Fibroblast of lung (primary cell): Measurements from ENCODE around the gene GALNT1.

Source experiments
- EZH2 ChIP-seq: IDR thresholded peaks from 2 replicates; pipeline ENCODE4 v1.5.1; 2012; ENCODE audit warnings: low read length, control low read depth, mild to moderate bottlenecking; ENCODE audit errors: missing control alignments
- TF ChIP-seq, protein P1 (sequence below), 2 donors: IDR thresholded peaks in 1 of 2; conservative IDR thresholded peaks in 1 of 2; 1 replicate in 1 of 2; 2 replicates in 1 of 2; pipeline ENCODE4 v1.5.1; 2011 to 2012; ENCODE audit warnings: low read length in 2 of 2, control low read depth in 1 of 2, inconsistent platforms in 1 of 2, low read depth in 1 of 2, mild to moderate bottlenecking in 1 of 2

- TF ChIP-seq EZH2 = no peak
- TF ChIP-seq, protein P1, sequence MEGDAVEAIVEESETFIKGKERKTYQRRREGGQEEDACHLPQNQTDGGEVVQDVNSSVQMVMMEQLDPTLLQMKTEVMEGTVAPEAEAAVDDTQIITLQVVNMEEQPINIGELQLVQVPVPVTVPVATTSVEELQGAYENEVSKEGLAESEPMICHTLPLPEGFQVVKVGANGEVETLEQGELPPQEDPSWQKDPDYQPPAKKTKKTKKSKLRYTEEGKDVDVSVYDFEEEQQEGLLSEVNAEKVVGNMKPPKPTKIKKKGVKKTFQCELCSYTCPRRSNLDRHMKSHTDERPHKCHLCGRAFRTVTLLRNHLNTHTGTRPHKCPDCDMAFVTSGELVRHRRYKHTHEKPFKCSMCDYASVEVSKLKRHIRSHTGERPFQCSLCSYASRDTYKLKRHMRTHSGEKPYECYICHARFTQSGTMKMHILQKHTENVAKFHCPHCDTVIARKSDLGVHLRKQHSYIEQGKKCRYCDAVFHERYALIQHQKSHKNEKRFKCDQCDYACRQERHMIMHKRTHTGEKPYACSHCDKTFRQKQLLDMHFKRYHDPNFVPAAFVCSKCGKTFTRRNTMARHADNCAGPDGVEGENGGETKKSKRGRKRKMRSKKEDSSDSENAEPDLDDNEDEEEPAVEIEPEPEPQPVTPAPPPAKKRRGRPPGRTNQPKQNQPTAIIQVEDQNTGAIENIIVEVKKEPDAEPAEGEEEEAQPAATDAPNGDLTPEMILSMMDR (conservative IDR thresholded peaks at IDR 0.05 in 1 of 2, IDR thresholded peaks at IDR 0.05 in 1 of 2; ENCODE audit: low read depth in 1 of 2, low read length in 2 of 2) = no peak
Measured at GRCh38 chr18:35688757-35689156, 107.2 kb downstream of the GALNT1 start.
